ENCODE measurements around the gene GPR132. TPM values are rescaled to one million over a fixed set of nuclear protein-coding genes. Genes with fewer than 3 reads are reported as not detected.
A peak's percentile ranks its signal among the peaks of the same experiment; 100 is the strongest.

Gene GPR132
- total and polyA plus RNA-seq, 2 donors (not counting 1 experiment from before 2014, with no cell fraction given), result 38.6 to 54.5 TPM

GRCh38 chr14:105096206-105096875 is 31.1 kb upstream of the GPR132 start:
- Histone ChIP-seq H2AFZ (ENCODE audit: insufficient read depth, low read depth, low read length, poor library complexity, severe bottlenecking) (no peak overlapping the region), H3K27me3 (replicated peaks in 1 of 4; ENCODE audit: control extremely low read depth in 1 of 4, control insufficient read depth in 3 of 4, insufficient read depth in 4 of 4, low read length in 3 of 4) (peaks cover 0 to 12% (median 0%) of the 10 kb centered on the region in 4 experiments), H3K36me3 (replicated peaks in 1 of 2; ENCODE audit: control extremely low read depth in 1 of 2, control insufficient read depth in 1 of 2, extremely low read depth in 1 of 2, insufficient read depth in 2 of 2, low read length in 1 of 2) (no peaks in the 10 kb centered on the region), H3K4me3 (ENCODE audit: control extremely low read depth in 1 of 5, extremely low read depth in 1 of 5, insufficient read depth in 1 of 5, low read depth in 2 of 5, low read length in 4 of 5) (no peak overlapping the region), H4K20me1 (ENCODE audit: control insufficient read depth, insufficient read depth, low read length, poor library complexity, severe bottlenecking) (no peaks in the 10 kb centered on the region), H3K4me2 (replicated peaks; ENCODE audit: low read depth, low read length, poor library complexity, severe bottlenecking) (no peak overlapping the region), H3K9me3 (ENCODE audit: control extremely low read depth in 1 of 3, control insufficient read depth in 2 of 3, insufficient read depth in 1 of 3, low read length in 2 of 3) (peaks cover 1 to 13% (median 5%) of the 10 kb centered on the region in 3 donors), H3K9ac (ENCODE audit: low read length) (no peak overlapping the region), H3K79me2 (ENCODE audit: control insufficient read depth, insufficient read depth, low read length) (no peaks in the 10 kb centered on the region), H3K4me1 (ENCODE audit: control insufficient read depth in 2 of 2, insufficient read depth in 2 of 2, low read length in 2 of 2) (peaks cover 10 to 20% of the 10 kb centered on the region in 2 donors), H3K27ac (ENCODE audit: low read length in 2 of 2) (no peak overlapping the region)
- H3K4me3 Mint-ChIP-seq, result no peak overlapping the region
- ATAC-seq (ENCODE audit: low read depth) (no peak), DNase-seq (no peak)
- CTCF ChIA-PET, result no interaction called here
- intact Hi-C loops (cut with micrococcal nuclease), result no loop called here
- no peak overlapping the region for H3K27ac Mint-ChIP-seq
- TF ChIP-seq CTCF (IDR thresholded peaks at IDR 0.05) (no peak), EZH2 (IDR thresholded peaks at IDR 0.05; ENCODE audit: borderline replicate concordance, insufficient read depth, low read depth, low read length, poor library complexity, severe bottlenecking) (no peak)
- peaks cover 16% of the 10 kb centered on the region for H3K27me3 Mint-ChIP-seq
- no peaks in the 10 kb centered on the region for H3K9me3 Mint-ChIP-seq (ENCODE audit: insufficient read depth)
- H3K4me1 Mint-ChIP-seq, result peaks cover 12% of the 10 kb centered on the region
- 92% methylated on average over 15 of the region's 15 CpGs for WGBS (ENCODE audit: insufficient coverage)
- POLR2A ChIA-PET, result no interaction called here

DNA sequence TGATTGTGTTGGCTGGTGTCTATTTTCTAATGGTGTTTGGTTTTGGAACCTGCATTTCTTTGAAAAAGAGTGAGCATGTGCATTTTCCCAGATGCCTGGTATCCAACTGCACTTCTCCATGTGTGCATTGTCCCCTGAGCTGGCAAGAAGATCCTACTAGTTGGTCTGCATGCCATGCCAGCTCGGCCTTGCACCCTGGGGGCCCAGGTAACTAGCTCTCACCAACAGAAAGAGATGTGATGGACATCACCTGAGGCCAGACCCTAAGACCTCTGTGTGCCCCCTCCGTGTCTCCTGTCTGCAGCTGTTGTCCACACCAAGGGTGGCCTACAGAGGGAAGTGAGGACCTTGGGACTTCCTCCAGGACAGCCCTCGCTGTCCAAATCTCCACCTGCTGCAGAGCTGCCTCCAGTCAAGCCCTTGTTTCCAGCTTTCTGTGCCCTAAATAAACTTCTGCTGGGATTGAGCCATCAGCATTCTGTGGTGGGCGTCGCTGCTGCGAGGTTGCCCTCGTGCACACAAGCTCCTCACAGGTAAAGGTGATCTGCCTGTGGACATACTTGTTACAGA is 30.1 kb upstream of the GPR132 start:
- no peak overlapping the region for H3K27ac ChIP-seq (ENCODE audit: low read length in 2 of 2)
- H3K27me3 Mint-ChIP-seq, result peaks cover 16% of the 10 kb centered on the region
- H3K27ac Mint-ChIP-seq, result no peak overlapping the region
- WGBS (ENCODE audit: insufficient coverage), result 92% methylated on average over 7 of the region's 7 CpGs
- ATAC-seq (ENCODE audit: low read depth), result no peak
- peaks cover 14% of the 10 kb centered on the region for H3K4me1 Mint-ChIP-seq
- POLR2A ChIA-PET, result no interaction called here
- peaks cover 6% of the 10 kb centered on the region for H4K20me1 ChIP-seq (ENCODE audit: control insufficient read depth, insufficient read depth, low read length, poor library complexity, severe bottlenecking)
- H2AFZ ChIP-seq (ENCODE audit: insufficient read depth, low read depth, low read length, poor library complexity, severe bottlenecking), result no peak overlapping the region
- peaks cover 1 to 11% (median 5%) of the 10 kb centered on the region in 3 donors for H3K9me3 ChIP-seq (ENCODE audit: control extremely low read depth in 1 of 3, control insufficient read depth in 2 of 3, insufficient read depth in 1 of 3, low read length in 2 of 3)
- H3K9ac ChIP-seq (ENCODE audit: low read length), result no peak overlapping the region
- CTCF ChIA-PET, result interaction anchor here (0.6 to 1.5 kb wide), 3 partner anchors 9 to 280 kb away, joined by 3 to 6 read pairs (median 4); no protein-coding TSS in a partner anchor
- no peaks in the 10 kb centered on the region for H3K36me3 ChIP-seq (replicated peaks in 1 of 2; ENCODE audit: control extremely low read depth in 1 of 2, control insufficient read depth in 1 of 2, extremely low read depth in 1 of 2, insufficient read depth in 2 of 2, low read length in 1 of 2)
- peak overlapping the region; percentile 59 for H3K4me3 Mint-ChIP-seq
- peaks cover 0 to 5% (median 0%) of the 10 kb centered on the region in 4 experiments for H3K27me3 ChIP-seq (replicated peaks in 1 of 4; ENCODE audit: control extremely low read depth in 1 of 4, control insufficient read depth in 3 of 4, insufficient read depth in 4 of 4, low read length in 3 of 4)
- TF ChIP-seq EZH2 (IDR thresholded peaks at IDR 0.05; ENCODE audit: borderline replicate concordance, insufficient read depth, low read depth, low read length, poor library complexity, severe bottlenecking) (no peak), CTCF (IDR thresholded peaks at IDR 0.05) (no peak)
- H3K4me2 ChIP-seq (replicated peaks; ENCODE audit: low read depth, low read length, poor library complexity, severe bottlenecking), result no peak overlapping the region
- H3K4me1 ChIP-seq (ENCODE audit: control insufficient read depth in 2 of 2, insufficient read depth in 2 of 2, low read length in 2 of 2), result peaks cover 10 to 20% of the 10 kb centered on the region in 2 donors
- intact Hi-C loops (cut with micrococcal nuclease), result no loop called here
- no peak for DNase-seq
- no peaks in the 10 kb centered on the region for H3K79me2 ChIP-seq (ENCODE audit: control insufficient read depth, insufficient read depth, low read length)
- H3K9me3 Mint-ChIP-seq (ENCODE audit: insufficient read depth), result no peaks in the 10 kb centered on the region
- H3K4me3 ChIP-seq (ENCODE audit: control extremely low read depth in 1 of 5, extremely low read depth in 1 of 5, insufficient read depth in 1 of 5, low read depth in 2 of 5, low read length in 4 of 5), result no peak overlapping the region
